Neural crest cell (in vitro differentiated cells): ENCODE data around the gene TMEM248. TPM values are rescaled to one million over a fixed set of nuclear protein-coding genes. Genes with fewer than 3 reads are reported as not detected.

Experiments used
- DNase-seq: peaks from one replicate; pipeline ENCODE4 v3.0.0; 2021; ENCODE audit warnings: low read depth, mixed read lengths, low spot score
- H3K27ac Mint-ChIP-seq: one replicate; pipeline ENCODE4 v1.8.0; 2021; ENCODE audit warnings: mild to moderate bottlenecking, mixed read lengths; ENCODE audit not compliant: unreplicated experiment
- H3K27me3 Mint-ChIP-seq: 2 replicates; pipeline ENCODE4 v1.8.0; 2021; ENCODE audit warnings: low read depth, mild to moderate bottlenecking, mixed read lengths
- H3K36me3 Mint-ChIP-seq: 2 replicates; pipeline ENCODE4 v1.8.0; 2021; ENCODE audit warnings: low read depth, mild to moderate bottlenecking, mixed read lengths
- H3K4me1 Mint-ChIP-seq: 2 replicates; pipeline ENCODE4 v1.8.0; 2021; ENCODE audit warnings: mixed read lengths
- H3K4me3 Mint-ChIP-seq: one replicate; pipeline ENCODE4 v1.8.0; 2021; ENCODE audit warnings: mild to moderate bottlenecking, mixed read lengths
- H3K9me3 Mint-ChIP-seq: 2 replicates; pipeline ENCODE4 v1.8.0; 2021; ENCODE audit warnings: mixed read lengths
- CTCF ChIP-seq: fragments of 200-600 bp; sonication (generic); conservative IDR thresholded peaks from 2 replicates; pipeline ENCODE4 v1.5.0; 2021; ENCODE audit warnings: antibody characterized with exemption, mild to moderate bottlenecking
- total RNA-seq: library from RNA; stranded (reverse); gene quantifications from 2 replicates; pipeline ENCODE4 v1.2.1, GENCODE V29; 2021

Gene TMEM248
- total RNA-seq, 1 donor from 2014 or later: 72.2 TPM

DNA sequence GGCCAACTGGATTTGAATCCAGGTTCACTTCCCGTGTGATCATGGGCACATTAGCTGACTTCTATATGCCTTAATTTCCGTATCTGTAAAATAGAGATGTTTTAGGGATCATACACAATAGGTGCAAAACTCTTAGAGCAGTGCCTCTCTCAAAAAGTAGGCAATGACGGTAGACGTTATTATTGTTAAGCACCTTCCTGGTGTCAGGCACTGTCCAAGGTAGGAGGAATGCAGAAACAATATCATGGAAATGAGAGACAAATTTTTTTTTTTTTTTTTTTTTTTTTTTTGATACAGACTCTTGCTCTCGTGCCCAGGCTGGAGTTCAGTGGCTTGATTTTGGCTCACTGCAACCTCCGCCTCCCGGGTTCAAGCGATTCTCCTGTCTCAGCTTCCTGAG is 8.1 kb downstream of the TMEM248 start:
- DNase-seq: no peak
- H3K27ac Mint-ChIP-seq: no peak overlapping the region
- TF ChIP-seq CTCF: no peak
- no peaks in the 10 kb centered on the region for H3K27me3 Mint-ChIP-seq
- H3K4me1 Mint-ChIP-seq: peaks cover 17% of the 10 kb centered on the region
- H3K4me3 Mint-ChIP-seq: no peak overlapping the region
- peaks cover 7% of the 10 kb centered on the region for H3K36me3 Mint-ChIP-seq
- H3K9me3 Mint-ChIP-seq: no peaks in the 10 kb centered on the region

DNA sequence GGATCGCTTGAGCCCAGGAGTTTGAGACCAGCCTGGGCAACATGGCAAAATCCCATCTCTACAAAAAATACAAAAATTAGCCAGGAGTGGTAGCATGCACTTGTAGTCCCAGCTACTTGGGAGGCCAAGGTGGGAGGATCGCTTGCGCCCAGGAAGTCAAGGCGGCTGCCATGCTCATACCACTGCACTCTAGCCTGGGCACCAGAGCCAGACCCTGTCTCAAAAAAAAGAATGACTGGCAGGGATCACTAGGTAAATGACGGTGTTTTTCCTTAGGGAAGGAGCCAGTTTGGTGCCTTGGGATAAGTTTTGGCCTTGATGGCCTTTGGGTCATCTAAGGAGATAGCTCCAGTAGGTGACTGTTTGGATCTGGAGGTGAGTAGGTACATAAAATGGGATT is 8.9 kb downstream of the TMEM248 start:
- H3K27ac Mint-ChIP-seq: peak overlapping the region; percentile 78
- no peak for TF ChIP-seq CTCF

GRCh38 chr7:66930341-66930740 is 9.3 kb downstream of the TMEM248 start:
- peak overlapping the region; percentile 12 for H3K4me3 Mint-ChIP-seq
- TF ChIP-seq CTCF: no peak
- no peaks in the 10 kb centered on the region for H3K9me3 Mint-ChIP-seq
- H3K4me1 Mint-ChIP-seq: peaks cover 17% of the 10 kb centered on the region
- H3K27me3 Mint-ChIP-seq: no peaks in the 10 kb centered on the region
- H3K27ac Mint-ChIP-seq: peak overlapping the region; percentile 78
- no peak for DNase-seq
- peaks cover 6% of the 10 kb centered on the region for H3K36me3 Mint-ChIP-seq

More for the DNA sequence above, 8.9 kb downstream of the TMEM248 start:
- H3K9me3 Mint-ChIP-seq: no peaks in the 10 kb centered on the region
- peak overlapping the region; percentile 35 for H3K4me3 Mint-ChIP-seq
- DNase-seq: no peak
- H3K4me1 Mint-ChIP-seq: peaks cover 17% of the 10 kb centered on the region
- peaks cover 7% of the 10 kb centered on the region for H3K36me3 Mint-ChIP-seq
- H3K27me3 Mint-ChIP-seq: no peaks in the 10 kb centered on the region

DNA sequence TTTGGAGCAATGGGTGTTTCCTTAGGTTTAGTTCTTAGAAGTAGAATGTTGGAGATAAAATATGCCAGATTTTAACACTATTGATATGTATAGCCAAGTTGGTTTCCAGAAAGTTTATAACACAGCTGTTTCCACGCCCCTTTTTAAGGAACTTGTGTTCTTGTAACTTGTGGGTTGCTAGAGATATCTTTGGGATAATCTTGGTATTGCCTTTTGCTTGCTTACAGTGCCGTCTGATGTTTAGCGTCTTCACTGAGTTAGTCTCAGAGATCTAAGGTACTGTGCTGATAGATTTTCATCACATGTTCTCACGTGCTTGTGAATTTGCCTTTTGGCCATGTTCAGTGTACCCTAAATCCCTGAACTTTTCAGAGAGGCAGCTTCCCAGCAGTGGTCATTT is 12.4 kb downstream of the TMEM248 start:
- H3K4me3 Mint-ChIP-seq: no peak overlapping the region
- peaks cover 10% of the 10 kb centered on the region for H3K4me1 Mint-ChIP-seq
- no peak for TF ChIP-seq CTCF
- no peak overlapping the region for H3K27ac Mint-ChIP-seq
- H3K36me3 Mint-ChIP-seq: peaks cover 21% of the 10 kb centered on the region
- no peaks in the 10 kb centered on the region for H3K27me3 Mint-ChIP-seq
- H3K9me3 Mint-ChIP-seq: peaks cover 8% of the 10 kb centered on the region
- no peak for DNase-seq

- peaks cover 17% of the 10 kb centered on the region for H3K36me3 Mint-ChIP-seq
- H3K4me1 Mint-ChIP-seq: no peaks in the 10 kb centered on the region
- DNase-seq: no peak
- TF ChIP-seq CTCF: no peak
- H3K9me3 Mint-ChIP-seq: peaks cover 8% of the 10 kb centered on the region
- no peak overlapping the region for H3K27ac Mint-ChIP-seq
- H3K4me3 Mint-ChIP-seq: no peak overlapping the region
- H3K27me3 Mint-ChIP-seq: no peaks in the 10 kb centered on the region
These were observed 16.9 kb downstream of the TMEM248 start for GRCh38 chr7:66937940-66938339.

GRCh38 chr7:66939325-66939724 is 18.3 kb downstream of the TMEM248 start:
- no peak for DNase-seq
- no peaks in the 10 kb centered on the region for H3K4me1 Mint-ChIP-seq
- peaks cover 20% of the 10 kb centered on the region for H3K36me3 Mint-ChIP-seq
- no peak for TF ChIP-seq CTCF
- no peak overlapping the region for H3K27ac Mint-ChIP-seq
- no peak overlapping the region for H3K4me3 Mint-ChIP-seq
- H3K9me3 Mint-ChIP-seq: peaks cover 8% of the 10 kb centered on the region
- H3K27me3 Mint-ChIP-seq: no peaks in the 10 kb centered on the region
